Left forelimb (tissue), 1 donor: ENCODE data around the gene MRM3.
"Not testable (repeated sequence)": the region's sequence is repeated elsewhere in the genome, so short reads cannot be mapped to it uniquely, and the experiment has no call there.

Experiments used
- DNase-seq: peaks from one replicate; pipeline ENCODE4 v3.0.0-alpha.2; 2018; ENCODE audit warnings: low spot score

The MRM3 gene, protein sequence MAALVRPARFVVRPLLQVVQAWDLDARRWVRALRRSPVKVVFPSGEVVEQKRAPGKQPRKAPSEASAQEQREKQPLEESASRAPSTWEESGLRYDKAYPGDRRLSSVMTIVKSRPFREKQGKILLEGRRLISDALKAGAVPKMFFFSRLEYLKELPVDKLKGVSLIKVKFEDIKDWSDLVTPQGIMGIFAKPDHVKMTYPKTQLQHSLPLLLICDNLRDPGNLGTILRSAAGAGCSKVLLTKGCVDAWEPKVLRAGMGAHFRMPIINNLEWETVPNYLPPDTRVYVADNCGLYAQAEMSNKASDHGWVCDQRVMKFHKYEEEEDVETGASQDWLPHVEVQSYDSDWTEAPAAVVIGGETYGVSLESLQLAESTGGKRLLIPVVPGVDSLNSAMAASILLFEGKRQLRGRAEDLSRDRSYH

DNA sequence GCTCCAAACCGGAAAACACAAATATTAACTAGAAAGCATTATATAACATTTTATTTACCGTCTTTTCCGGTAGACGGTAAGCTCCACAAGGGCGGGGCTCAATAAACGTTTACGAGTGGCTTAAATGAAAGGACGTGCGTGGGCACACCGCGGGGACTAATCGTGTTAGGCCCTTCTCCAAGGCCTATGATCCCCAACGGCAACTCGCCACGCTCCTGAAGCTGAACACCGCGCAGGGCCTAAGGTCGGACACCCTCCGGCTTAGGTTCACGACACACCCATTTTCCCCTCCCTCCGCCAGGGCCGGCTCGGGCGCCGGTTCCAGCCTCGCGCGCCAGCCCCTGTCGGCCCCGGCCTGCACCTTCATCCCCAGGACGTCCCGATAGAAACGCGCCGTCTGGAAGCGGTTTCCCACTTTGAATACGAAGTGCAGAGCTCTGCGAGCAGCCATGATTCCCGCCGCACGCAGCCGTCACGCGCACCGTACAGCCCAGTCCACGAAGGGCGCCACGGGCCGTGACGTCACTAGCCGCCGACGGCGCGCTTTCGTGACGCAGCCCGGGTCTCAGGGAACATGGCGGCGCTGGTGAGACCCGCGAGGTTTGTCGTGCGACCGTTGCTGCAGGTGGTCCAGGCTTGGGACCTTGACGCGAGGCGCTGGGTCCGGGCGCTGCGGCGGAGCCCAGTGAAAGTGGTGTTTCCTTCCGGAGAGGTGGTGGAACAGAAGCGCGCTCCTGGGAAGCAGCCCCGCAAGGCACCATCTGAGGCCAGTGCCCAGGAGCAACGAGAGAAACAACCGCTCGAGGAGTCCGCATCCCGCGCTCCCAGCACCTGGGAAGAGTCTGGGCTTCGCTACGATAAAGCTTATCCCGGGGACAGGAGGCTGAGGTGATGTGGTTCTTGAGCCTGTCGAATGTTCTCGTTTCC, at the start of gene MRM3, which contains the start of gene GLOD4:
Gene MRM3, plus strand, starts transcription at position 549 of the 927 bp plus-strand sequence. Its CDS starts 26 bp downstream, at position 575.
Gene GLOD4, minus strand, starts transcription at position 476 of the 927 bp plus-strand sequence. Its CDS starts 25 bp downstream, at position 451.
- peak; percentile 99 for DNase-seq

DNA sequence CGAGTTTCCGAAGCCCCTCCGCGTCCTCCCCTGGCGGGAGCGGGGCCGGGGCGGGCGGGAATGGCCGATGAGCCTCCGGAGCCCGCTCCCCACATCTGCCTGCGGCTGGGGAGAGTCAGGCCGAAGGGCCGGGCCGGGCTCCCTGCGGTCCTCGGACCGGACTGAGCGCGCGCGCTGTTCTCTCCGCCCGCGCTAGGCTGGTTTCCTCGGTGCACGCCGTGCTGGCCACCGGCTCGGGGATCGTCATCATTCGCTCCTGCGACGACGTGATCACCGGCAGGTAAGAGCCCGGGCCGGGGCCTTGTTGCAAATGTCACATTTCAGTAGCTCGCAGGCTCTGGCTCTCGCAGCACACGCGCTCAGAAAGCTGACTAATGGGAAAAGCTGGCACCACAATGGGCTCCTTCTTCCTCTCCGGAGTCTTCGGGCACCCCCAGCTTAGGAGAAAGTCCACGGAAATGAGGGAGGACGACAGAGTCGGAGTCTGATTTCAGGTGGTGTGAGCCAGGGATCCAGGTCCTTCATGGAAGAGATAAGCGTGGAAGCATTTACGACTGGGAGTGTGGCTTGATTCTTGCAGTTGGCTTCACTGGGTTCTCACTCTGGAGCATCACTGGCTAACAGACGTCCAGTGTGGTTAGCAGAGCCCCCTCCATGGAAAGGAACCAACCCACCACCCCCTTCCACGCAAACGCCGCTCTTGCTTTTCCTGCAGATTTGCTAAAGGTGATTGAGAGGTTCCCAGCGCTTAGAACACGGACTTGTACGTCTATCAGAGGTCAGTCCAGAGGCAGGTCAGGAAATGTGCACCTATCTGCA, 49.0 kb upstream of the MRM3 start:
- DNase-seq: no peak

DNA sequence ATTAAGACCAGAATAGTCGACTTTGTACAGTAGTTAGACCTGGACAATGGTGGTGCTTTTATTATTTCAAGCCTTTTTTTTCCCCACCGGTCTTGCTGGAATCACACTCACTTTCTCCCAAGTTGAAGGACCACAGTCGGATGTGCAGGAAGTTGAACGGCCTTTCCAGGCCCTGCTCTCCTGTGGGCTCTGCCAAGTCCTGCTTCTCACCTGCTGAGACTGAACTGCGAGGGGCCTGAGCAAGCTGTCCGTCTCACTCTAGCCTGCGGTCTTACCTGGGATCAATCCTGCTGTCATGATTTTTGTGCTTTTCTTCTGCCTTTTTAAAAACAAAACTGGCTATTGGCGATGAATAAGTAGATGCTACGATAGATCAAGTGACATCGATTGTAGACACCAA, 48.4 kb upstream of the MRM3 start:
- no peak for DNase-seq

DNA sequence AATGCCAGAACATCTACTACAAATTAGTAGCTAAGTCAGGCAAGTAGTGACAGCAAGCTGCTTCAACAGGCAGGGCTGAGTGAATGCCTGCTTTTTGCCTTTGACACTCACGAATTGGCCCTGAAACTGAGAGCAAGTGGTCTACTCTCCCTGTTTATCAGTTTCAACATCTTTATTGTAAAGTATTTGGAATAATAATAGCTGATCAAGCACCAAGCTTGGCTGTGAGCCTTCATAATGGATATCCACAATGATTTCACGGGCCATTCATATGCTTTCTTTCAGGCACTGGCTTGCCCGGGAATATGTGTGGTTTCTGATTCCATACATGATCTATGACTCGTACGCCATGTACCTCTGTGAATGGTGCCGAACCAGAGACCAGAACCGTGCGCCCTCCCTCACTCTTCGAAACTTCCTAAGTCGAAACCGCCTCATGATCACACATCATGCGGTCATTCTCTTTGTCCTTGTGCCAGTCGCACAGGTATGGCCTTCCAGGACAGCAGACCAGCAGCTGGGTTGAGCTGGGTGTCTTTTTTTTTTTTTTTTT, 44.5 kb upstream of the MRM3 start:
- no peak for DNase-seq

DNA sequence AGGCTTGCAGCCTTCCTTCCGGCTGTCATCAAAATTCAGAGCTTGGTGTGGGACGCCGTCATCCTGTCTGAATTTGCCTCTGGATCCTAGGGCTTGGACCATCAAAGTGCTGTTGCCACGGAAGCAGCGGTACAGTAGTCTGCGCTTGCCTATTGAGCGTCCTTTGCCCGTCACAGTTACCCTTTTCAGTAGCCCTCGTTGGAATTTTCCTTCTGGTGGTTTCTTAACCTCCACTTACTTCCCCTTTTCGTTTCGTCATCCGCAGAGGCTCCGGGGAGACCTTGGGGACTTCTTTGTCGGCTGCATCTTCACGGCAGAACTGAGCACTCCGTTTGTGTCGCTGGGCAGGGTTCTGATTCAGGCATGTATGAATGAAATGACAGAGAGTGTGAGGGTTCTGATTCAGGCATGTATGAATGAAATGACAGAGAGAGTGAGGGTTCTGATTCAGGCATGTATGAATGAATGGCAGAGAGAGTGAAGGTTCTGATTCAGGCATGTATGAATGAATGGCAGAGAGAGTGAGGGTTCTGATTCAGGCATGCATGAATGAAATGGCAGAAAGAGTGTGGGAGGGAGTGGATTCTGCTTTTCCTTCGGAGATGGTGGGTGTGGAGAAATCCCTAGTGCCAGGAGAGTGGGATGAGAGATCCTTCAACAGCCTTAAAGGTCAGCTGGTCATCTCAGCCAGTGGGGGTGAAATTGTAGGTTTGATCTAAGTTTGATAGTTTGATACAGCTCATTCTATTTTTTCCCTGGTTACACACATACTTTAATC, 41.7 kb upstream of the MRM3 start:
- DNase-seq: no peak

DNA sequence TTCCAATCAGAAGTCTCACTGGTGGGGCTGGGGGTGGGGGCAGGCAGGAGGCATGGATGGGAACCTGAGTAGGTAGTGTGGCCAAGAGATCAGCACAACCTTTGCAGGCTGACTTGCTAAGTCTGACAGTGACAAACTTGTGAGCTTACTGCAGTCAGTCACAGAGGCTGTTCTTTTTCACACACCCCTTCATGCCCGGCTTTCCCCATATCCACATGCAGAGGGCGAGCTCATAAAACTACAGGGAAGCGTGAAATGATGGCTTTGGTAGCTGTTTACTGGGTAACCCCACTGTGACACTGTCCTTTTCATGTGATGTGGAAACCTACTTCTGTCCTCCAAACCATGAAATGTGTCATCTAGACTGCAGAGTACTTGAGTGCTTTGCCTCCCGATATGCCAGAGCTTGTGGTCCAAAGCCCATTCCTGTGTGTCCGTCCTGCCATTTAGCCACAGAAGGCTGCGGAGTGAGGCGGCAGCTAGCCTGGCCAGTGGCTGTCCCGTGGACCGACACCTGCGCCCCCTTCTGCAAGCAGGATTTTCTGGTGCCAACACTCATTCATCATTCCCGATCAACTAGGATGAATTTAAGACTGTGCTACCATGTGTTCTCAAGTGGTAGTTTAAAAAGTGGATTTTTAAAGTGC, 39.9 kb upstream of the MRM3 start:
- no peak for DNase-seq

DNA sequence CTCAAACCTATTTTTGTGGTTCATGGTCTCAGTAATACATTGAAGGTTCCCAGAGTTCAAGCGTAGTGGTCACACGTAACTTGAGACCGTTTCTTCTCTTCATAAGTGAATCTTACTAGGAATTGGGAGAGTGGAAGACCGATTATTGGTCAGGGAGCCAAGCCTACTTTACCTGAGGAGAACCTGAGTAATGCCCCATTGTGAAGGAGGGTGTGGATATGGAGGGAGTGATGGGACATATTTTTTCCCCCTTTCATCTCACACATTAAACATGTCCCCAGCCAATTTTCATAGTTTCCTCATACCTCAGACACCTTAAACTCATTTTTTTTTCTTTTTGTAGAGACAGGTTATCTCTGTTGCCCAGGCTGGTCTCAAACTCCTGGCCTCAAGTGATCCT, 39.0 kb upstream of the MRM3 start:
- DNase-seq: no peak

DNA sequence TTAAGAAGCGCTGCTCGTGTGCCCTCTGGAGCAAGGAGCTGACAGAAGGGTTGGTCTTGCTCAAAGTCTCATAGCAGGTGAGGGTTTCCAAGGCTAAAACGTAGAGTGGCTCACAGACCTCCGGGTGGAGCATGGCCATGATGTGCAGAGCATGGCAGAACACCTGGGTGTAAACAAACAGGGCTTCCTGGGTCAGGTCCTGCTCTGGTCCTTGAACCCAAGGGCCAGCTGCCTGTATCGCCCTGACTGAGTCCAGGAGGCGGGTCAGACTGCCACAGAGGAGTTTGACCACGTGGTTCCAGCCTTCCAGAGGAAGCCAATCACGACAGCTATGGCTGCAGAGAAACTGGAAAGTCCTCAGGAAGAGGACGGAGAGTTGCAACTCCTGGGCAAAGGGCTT, 37.2 kb upstream of the MRM3 start:
- no peak for DNase-seq

DNA sequence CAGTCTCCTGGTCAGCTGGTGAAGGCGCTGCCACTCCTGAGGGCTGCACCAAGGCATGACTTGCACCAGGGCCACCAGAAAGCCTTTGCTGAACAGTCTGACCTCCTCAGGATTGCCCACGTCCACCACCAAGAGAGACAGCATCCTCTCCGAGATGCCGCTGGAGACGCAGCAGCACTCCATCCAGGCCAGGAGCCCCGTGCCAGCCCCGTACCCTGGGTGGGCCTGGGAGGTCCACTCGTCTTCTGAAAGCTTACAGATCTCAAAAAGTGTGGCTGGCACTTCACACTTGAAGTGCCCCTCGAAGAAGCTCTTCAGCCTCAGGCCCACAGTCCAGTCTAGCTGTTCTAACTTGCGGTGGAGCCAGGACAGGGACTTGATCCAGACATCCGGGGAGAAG, 36.7 kb upstream of the MRM3 start:
- DNase-seq: no peak

DNA sequence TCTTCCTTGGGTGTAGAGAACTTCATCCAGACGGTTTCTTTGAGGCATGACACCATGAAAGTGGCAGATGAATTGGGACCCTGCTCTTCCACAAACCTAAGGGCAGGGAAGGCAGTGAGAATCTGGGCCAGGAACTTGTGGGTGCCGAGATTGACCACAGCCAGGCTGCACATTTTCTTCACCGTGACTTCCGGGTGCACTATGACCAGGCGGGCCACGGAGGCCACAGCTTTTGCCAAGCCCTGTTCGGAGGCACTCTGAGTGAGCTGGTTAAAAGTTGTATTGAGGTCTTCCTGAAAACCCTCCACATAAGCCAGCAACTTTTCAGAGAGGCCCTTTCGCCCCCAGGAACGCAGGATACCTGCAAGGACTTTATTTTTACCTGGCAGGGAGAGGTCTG, 36.0 kb upstream of the MRM3 start:
- DNase-seq: no peak

DNA sequence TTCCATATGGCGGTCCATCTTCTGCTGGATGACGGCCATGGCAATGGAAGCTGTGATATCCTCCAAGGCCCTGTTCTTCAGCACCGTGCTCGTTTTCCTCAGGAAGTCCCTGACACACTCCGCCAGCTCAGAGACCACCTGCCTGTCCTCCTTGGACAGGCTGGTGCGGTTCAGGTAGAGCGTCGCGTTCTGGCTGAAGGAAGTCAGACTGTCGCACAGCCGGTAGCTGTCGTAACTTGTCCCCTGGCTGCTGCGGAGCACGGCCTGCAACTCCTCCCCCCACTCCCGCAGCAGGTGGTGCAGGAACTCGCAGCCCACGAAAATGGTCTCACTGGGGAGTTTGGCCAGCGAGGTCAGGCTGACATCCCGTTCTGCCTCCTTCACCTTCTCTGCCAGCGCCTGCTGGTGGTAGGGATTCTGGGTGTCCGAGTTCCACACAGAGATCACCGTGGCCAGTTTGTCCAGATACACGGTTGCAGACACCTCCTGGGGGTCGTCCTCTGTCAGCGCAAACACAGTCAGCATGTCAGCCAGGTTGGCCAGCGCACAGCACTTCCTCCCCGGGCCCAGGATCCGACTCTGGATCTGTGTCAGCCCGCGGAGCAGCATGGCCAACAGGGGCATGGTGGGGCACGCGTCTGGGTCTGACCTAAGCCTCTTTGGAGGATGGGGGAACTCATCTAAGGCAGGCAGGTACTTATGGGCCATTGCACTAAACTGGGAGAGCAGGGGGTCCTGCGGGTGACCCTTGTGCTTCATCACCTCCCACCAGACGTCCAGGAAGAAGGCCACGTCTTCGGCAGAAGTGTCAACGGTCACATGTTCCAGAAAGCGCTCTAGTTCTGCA, 35.1 kb upstream of the MRM3 start:
- DNase-seq: no peak

DNA sequence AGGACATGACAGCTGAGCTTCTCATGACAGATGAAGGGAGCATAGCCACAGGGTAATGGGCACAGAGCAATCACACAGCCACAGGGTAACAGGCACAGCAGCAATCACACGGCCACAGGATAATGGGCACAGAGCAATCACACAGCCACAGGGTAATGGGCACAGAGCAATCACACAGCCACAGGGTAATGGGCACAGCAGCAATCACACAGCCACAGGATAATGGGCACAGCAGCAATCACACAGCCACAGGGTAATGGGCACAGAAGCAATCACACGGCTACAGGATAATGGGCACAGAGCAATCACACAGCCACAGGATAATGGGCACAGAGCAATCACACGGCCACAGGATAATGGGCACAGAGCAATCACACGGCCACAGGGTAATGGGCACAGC, 33.5 kb upstream of the MRM3 start:
- not testable (repeated sequence) for DNase-seq

DNA sequence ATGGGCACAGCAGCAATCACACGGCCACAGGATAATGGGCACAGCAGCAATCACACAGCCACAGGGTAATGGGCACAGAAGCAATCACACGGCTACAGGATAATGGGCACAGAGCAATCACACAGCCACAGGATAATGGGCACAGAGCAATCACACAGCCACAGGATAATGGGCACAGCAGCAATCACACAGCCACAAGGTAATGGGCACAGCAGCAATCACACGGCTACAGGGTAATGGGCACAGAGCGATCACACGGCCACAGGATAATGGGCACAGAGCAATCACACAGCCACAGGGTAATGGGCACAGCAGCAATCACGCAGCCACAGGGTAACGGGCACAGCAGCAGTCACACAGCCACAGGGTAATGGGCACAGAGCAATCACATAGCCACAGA, 32.8 kb upstream of the MRM3 start:
- not testable (repeated sequence) for DNase-seq

DNA sequence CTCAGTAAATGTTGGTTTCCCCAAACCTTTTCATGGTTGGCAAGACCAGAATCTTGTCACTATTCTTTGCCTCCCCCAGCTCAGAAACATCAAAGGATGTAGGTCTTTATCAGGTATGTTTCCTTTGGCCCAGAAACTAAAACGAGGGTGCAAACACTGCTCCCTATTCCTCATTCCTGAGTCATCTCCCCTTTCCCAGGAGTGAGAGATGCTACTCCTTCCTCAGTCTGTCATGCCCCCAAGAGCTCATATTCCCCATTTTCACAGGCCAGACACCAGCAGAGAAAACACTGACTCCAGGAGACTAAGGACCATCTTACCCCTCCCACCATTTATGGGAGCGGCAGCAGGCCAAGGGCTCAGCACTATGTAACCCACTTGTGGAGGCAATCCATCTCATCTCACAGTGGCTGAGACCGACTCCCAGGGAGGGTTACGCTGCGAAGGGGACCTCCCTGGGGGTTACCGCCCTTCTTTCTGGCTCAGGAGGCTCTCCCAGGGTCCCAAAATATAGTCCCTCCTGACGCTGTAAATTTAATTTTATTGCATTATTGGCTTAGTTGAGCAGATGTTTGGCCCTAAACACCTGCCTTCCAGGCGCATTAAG, 31.6 kb upstream of the MRM3 start:
- DNase-seq: no peak

DNA sequence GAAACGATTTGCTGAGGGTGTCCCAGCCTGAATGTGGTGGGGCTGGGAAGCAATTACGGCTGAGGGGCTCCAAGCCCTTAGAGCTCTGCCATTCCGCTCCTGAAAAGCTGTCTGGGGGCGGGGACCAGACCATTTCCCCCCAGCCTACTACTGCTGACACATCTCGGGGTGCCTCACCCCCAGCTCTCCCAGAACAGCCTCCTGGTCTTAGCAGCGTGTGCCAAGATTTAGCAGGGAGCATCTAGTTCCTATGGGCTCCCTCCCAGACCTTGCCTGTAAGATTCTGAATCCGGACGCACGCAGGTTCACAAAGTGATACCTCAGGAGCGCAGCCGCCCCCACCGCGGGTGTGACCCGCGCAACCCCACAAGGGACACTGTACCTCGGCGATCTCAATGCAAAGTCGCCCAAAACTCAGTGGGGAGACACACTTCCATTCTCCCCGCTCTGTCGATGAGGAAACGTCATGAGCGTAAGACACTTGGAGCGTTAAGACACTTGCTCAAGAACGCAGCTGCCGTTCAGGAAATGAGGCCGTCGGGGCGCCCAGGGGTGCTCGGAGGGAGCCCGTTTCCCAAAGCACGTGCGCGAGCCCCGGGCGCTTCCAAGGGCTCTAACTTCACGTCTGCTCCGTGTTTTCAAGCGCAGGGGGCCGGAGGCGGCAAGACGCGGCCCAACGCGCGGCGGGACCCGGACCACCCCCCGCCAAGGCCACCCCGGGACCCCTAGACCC, 30.7 kb upstream of the MRM3 start:
- no peak for DNase-seq

DNA sequence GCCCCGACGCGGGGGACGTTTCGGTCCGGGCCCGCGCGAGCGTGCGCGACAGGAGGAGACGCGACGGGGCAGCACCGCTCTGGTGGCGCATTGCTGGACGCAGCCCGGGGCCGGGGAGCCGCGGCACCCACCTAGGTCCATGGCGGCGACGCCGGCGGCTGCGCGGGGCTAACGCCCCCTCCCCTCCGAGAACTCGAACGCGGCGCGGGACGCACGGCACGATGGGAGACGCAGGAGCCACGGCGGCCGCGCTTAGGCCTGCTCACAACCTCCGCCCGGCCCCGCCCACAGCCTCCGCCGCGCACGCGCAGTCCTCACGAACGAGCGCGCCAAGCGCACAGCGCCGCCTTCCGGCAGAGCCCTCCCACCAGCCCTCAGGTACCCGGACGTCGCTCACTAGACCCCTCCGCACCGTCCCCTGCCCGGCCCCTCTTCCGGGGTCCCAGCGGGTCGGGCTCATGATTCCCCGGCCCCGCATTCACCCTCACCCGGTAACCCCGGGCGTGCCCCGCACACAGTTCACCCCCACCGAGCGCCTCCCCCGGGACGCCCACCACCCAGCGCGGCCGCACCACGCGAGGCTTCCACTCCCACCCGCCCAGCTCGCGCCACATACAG, 30.0 kb upstream of the MRM3 start, which contains the start of gene GEMIN4:
Gene GEMIN4, minus strand, starts transcription at position 263 of the 618 bp plus-strand sequence. Its CDS starts 122 bp downstream, at position 141.
- peak; percentile 98 for DNase-seq

DNA sequence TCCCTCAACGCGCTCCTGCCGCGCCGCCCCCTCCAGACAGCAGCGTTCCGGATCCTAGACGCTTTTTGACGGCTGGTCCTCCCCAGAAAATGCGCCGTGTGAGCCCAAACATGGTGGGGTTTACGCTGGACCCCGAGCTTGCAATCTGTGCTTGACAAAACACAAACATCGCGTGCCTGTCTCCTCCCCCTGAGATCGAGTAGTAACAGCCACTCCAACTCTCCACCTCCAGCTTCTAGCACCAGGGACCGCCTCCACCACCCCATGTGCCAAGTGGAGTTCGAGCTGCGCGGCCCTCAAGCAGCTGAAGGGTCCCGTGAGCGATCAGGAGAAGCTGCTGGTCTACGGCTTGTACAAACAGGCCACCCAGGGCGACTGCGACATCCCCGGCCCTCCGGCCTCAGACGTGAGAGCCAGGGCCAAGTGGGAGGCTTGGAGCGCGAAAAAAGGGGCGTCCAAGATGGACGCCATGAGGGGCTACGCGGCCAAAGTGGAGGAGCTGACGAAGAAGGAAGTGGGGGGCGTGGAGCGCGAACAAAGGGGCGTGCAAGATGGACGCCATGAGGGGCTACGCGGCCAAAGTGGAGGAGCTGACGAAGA, 29.4 kb upstream of the MRM3 start:
- DNase-seq: peak; percentile 80
